ENCODE data around the gene CORO2B.

DNA sequence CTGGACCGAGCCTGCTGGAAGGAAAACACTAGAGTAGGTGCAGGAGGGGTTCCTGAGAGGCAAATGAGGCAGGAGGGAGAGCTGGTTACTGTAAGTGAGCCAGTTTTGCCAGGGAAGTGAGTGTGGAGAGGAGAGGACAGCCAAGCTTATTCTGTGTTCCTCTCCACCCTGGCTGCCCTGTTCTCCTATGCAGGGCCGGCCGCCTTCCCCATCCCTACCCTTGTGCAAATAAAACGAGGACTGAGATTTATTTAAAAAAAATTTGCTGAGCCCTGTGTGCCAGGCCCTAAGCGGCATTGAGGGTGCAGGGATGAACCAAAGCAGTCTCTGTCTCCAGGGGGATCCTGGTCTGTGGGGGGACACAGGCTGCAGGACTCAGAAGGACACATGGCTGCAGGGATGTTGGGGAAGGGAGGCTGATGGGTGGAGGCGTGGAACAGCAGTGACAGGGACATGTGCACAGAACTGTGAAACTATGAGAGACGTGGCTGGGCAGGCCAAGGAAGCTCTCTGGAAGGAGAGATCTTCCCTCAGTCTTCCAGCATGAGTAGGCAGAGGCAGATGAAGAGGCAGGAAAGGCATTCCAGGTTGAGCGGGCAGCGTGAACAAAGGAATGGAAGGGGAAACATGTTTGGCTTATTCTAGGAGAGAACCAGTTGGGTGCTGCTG lies 12.1 kb downstream of the CORO2B start:
- TF ChIP-seq, protein P1, sequence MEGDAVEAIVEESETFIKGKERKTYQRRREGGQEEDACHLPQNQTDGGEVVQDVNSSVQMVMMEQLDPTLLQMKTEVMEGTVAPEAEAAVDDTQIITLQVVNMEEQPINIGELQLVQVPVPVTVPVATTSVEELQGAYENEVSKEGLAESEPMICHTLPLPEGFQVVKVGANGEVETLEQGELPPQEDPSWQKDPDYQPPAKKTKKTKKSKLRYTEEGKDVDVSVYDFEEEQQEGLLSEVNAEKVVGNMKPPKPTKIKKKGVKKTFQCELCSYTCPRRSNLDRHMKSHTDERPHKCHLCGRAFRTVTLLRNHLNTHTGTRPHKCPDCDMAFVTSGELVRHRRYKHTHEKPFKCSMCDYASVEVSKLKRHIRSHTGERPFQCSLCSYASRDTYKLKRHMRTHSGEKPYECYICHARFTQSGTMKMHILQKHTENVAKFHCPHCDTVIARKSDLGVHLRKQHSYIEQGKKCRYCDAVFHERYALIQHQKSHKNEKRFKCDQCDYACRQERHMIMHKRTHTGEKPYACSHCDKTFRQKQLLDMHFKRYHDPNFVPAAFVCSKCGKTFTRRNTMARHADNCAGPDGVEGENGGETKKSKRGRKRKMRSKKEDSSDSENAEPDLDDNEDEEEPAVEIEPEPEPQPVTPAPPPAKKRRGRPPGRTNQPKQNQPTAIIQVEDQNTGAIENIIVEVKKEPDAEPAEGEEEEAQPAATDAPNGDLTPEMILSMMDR (IDR thresholded peaks at IDR 0.05; ENCODE audit: poor library complexity, severe bottlenecking): no peak
- TF ChIP-seq POLR2AphosphoS5 (IDR thresholded peaks at IDR 0.05): no peak

Data from neural cell (in vitro differentiated cells).